IPS-18c (cell line): ENCODE data around the gene CD200R1L.
"Not testable (repeated sequence)": the region's sequence is repeated elsewhere in the genome, so short reads cannot be mapped to it uniquely, and the experiment has no call there.

ENCODE experiments used
- H3K4me3 ChIP-seq: 2 replicates; pipeline ENCODE4 v1.7.0; 2013; ENCODE audit warnings: low read depth, mild to moderate bottlenecking, low read length, moderate library complexity; ENCODE audit not compliant: insufficient read depth
- H3K9me3 ChIP-seq: one replicate; pipeline ENCODE4 v1.6.1; 2013; ENCODE audit warnings: mild to moderate bottlenecking, low read length, moderate library complexity; ENCODE audit not compliant: control insufficient read depth, insufficient read depth

Gene CD200R1L, protein sequence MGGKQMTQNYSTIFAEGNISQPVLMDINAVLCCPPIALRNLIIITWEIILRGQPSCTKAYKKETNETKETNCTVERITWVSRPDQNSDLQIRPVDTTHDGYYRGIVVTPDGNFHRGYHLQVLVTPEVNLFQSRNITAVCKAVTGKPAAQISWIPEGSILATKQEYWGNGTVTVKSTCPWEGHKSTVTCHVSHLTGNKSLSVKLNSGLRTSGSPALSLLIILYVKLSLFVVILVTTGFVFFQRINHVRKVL

DNA sequence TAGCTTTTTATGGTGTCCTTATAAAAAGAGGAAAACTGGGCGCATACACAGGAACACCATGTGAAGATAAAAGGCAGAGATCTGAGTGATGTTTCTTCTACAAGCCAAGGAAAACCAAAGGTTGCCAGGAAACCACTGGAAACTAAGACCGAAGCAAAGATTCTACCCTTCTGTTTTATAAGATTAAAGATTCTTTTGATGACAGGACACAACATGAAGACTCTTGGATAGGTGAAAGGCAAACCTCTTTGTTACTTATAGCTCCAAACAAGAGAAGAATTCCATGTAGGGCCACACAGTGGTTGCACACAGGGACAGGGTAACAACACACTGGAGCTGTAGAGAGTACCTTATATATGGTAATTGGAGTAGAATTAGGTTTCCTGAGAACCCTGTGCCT is at the start of gene CD200R1L:
TSS of gene CD200R1L (minus strand) at position 101 of the 400 bp plus-strand sequence. CDS start 17,497 bp downstream, outside the sequence.
- Histone ChIP-seq H3K9me3 (peaks cover 8% of the 10 kb centered on the region), H3K4me3 (no peak within 1 kb of the TSS)

DNA sequence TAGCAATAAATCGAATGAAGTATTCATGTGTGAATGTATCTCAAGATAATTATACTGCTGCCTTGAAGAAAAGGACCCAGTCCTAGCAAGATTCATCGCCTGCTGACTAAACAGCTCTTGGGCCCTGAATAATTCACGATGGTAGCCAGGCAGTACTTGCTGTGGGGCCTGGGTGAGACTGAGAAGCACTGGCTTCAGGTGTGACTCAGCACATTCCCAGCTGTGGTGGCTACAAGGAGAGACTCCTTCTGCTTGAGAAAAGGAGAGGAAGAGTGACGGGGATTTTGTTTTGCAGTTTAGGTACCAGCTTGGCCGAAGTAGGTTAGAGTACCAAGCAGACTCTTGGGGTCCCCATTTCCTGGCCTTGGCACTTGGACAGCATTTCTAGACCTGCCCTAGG is 47.6 kb upstream of the CD200R1L start:
- Histone ChIP-seq H3K4me3 (no peak overlapping the region), H3K9me3 (no peaks in the 10 kb centered on the region)

DNA sequence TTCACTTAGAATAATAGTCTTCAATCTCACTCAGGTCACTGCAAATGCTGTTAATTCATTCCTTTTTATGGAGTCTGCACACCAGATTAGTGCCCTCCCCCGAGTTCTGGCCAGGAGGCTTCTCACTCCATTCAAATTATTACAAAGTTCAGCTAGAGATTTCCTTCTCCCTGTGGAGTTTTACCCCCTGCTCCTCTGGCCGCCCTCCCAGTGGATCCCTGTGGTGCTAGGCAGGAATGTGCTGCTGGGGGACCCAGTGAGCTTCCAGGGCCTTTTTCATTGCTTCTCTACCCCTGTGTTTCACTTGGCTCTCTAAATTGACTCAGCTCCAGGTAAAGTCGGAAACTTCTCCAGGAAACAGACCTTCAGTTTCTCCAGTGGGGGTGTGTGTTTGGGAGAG is 42.7 kb upstream of the CD200R1L start:
- Histone ChIP-seq H3K4me3 (no peak overlapping the region), H3K9me3 (no peaks in the 10 kb centered on the region)

DNA sequence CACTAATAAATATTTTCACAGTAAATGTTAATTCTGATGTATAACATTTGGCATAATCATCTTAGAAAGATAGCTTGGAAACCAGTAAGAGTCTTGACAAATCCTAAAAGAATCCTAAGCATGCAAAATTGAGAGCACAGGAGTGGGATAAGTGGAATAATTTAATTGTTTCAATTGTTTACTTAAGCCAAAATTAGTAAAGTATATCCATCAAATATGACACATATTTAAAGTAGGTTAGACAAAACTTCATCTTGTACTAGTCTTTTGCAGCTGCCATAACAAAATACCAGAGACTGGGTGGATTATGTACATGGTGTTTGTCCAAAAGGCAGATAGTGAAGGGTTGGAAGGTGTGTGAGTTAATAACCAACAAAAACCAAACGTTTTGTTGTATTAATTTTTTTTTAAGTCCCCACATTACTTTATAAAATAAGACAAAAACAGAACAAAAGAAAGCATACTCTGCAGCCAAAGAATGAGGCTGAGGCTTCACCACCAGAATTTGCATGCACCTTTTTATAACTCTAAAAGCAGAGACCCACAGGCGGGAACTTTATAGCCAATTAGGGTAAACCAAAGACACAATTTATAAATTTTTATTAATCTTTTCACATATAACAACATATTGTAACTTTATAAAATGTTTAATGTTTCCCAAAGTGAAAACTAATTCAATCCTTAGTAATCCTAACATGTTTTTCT is 41.9 kb upstream of the CD200R1L start:
- Histone ChIP-seq H3K9me3 (no peaks in the 10 kb centered on the region), H3K4me3 (no peak overlapping the region)

DNA sequence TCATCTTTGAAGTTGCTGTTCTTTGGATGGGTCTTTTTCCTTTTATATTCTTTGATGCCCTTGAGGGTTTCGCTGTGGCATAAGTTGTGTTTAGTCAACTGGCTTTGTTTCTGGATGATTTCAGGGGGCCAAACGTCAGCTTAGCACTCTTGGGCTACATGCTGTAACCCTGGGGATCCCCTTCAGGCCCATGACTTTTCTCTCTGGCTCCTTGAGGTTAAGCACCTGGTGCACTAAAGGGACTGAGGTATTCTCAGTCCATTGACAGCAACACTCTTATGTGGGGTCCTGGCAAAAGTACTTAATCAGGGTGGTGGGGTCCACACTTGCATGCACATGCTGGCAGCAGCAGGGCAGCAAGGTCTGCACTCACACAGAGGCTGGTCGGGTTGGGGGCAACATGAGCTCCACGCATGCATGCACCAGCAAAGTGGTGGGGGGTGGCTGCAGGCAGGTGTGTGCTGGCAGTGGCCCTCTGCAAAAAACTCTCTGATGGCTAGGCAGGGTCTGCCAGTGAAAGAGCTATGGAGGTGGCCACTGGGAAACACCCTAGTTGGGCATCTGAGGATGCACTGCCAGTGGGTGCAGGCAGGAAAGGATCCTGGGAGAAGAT is 38.1 kb upstream of the CD200R1L start:
- H3K4me3 ChIP-seq = no peak overlapping the region
- H3K9me3 ChIP-seq = no peaks in the 10 kb centered on the region

DNA sequence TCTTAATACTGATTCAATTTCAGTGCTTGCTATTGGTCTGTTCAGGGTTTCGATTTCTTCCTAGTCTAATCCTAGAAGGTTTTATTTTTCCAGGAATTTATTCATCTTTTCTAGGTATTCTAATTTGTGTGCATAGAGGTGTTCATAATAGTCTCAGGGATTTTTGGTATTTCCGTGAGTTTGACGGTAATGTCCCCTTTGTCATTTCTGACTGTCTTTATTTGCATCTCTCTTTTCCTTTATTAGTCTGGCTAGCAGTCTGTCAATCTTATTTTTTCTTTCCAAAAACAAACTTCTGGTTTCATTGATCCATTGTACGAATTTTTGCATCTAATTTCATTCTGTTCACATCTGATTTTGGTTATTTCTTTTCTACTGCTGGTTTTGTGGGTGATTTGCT is 35.2 kb upstream of the CD200R1L start:
- no peaks in the 10 kb centered on the region for H3K9me3 ChIP-seq
- H3K4me3 ChIP-seq = no peak overlapping the region

DNA sequence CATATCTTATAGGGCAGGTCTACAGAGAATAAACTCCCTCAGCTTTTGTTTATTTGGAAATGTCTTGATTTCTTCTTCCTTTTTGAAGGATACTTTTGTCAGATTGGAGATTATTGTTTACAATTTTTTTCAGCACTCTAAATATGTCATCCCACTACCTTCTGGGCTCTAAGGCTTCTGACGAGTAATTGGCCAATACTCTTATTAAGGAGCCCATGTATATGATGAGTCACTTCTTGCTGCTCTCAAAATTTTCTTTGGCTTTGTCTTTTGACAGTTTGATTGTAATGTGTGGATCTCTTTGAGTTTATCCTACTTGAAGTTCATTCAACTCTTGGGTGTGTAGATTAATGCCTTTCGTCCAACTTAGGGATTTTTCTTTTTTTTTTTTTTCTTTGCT is 28.9 kb upstream of the CD200R1L start:
- Histone ChIP-seq H3K4me3 (no peak overlapping the region), H3K9me3 (no peaks in the 10 kb centered on the region)

DNA sequence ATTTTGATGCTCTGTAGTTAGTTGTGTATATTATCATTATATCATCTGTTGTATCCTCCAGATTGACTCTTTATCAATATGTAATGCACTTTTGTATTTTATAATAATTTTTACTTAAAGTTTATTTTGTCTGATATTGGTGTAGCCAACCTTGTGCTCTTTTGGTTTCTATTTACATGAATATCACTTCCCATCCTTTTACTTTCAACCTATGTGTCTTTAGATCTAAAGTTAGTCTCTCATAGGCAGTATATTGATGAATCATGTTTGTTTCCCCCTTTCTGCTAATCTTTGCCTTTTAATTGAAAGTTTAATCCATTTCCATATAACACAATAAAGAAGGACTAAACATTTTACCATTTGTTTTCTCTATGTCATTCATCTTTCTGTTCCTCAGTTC is 28.1 kb upstream of the CD200R1L start:
- Histone ChIP-seq H3K4me3 (no peak overlapping the region), H3K9me3 (no peaks in the 10 kb centered on the region)

DNA sequence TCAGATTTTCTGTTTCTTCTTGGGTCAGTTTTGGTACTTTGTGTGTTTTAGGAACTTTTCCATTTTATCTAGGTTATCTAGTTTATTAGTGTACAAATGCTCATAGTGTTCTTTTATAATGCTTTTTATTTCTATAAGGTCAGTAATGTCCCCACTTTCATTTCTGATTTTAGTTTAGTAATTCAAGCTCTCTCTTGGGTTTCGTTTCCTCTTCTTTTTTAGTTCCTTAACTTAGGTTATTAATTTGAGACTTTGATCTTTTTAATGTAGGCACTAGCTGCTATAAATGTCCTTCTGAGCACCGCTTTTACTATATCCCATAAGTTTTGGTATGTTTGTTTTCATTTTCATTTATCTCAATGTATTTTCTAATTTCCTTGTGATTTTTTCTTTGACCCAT is 27.0 kb upstream of the CD200R1L start:
- H3K4me3 ChIP-seq = no peak overlapping the region
- H3K9me3 ChIP-seq = no peaks in the 10 kb centered on the region

DNA sequence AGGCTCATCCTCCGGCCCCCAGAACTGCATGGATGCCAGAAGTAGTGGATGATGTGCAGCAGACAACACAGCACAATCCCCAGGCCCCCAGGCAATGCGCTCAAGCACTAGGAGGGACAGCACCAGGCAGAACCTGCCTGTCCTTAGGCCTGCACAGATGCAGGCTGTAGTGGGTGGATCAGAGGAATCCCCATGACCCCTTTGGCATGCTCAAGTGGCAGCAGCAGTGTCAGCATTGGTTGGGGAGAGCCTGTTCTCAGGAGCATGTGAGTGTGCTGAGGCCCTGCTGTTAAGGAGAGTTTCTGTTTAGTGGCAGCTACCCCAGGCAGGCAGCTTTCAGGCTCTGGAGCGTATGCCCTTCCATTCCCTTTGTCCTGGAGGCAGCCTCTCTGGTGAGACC is 25.1 kb upstream of the CD200R1L start:
- no peak overlapping the region for H3K4me3 ChIP-seq
- no peaks in the 10 kb centered on the region for H3K9me3 ChIP-seq

DNA sequence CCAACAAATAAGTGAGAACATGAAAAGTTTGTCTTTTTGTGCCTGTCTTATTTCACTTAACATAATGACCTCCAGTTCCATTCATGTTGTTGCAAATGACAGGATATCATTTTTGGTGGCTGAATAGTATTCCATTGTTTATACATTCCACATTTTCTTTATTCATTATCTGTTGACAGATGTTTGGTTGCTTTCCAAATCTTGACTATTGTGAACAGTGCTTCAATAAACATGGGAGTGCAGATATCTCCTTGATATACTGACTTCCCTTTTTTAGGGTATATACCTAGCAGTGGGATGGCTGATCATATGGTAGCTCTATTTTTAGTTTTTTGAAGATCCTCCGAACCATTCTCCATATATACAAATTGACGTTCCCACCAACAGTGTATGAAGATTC is 19.1 kb upstream of the CD200R1L start:
- Histone ChIP-seq H3K4me3 (no peak overlapping the region), H3K9me3 (no peaks in the 10 kb centered on the region)

DNA sequence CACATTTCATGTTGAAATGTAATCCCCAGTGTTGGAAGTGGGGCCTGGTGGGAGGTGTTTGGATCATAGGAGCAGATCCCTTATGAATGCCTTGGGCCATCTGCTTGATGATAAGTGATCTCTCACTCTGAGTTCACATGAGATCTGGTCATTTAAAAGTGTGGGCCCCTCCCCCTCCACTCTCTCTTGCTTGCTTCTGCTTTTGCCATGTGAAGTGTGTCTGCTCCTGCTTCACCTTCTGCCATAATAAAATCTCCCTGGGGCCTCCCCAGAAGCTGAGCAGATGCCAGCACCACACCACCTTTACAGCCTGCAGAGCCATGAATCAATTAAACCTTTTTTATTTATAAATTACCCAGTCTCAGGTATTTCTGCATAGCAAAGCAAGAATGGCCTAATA is 14.2 kb upstream of the CD200R1L start:
- Histone ChIP-seq H3K9me3 (no peaks in the 10 kb centered on the region), H3K4me3 (no peak overlapping the region)

DNA sequence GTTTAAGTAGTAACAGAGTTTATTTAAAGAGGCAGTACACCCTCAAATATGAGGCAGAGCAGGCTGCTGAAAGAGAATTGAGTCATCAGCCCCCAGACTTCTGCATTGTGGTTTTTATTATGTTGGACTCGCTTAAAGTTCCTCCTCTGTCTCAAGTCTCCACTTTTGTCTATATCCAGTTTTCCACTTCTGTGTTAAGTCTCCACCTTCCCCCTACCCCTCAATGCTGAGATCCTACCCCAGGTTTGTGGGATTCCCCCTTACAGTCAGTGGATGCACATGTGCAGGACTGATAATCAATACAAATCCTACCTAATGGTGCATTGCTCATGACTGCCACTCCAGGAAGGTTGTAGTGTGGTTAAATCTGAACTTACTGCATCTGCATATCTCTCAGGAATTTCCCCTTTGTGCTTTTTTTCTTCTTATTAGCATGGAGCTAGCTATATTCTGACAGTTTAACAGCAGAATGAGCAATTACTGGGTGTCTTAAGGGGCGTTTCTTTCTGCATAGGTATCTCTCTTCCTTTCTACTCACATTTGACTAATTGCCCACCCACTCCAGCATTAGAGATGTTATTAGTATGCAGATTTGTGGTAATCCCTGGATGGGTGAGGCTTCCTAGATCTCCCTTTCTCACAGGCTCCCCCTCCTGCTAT is 11.9 kb upstream of the CD200R1L start:
- Histone ChIP-seq H3K9me3 (no peaks in the 10 kb centered on the region), H3K4me3 (no peak overlapping the region)

DNA sequence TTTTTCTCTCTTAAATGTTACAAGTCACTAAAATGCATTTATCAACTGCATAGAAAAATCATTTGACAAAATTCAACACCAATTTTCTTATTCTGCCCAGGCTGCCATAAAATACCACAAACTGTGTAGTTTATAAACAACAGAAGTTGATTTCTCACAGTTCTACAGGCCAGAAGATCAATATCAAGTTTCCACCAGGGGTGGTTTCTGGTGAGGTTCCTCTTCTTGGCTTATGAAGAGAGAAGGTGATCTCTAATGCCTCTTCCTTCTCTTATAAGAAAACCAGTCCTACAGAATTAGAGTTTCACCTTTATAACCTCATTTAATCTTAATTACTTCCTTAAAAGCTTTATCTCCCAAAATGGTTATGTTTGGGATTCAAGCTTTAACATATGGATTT is 10.9 kb upstream of the CD200R1L start:
- Histone ChIP-seq H3K9me3 (no peaks in the 10 kb centered on the region), H3K4me3 (no peak overlapping the region)

DNA sequence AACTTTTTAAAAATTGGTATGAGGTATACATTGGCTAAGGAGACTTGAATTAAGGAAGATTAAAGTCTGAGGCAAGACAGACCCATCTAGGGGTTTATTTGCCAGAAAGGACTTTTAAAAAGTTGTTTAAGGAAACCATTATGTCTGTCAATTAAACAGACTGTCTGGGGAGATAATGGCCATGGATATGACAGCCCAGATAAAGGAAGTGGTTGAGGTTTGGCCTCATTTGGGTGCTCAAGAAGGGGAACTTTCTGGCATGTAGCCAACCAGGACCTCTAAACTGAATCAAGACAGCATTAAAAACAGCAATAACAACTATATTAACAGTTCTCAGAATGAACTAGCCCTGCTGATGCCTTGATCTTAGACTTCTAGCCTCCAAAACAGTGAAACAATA is 9.9 kb upstream of the CD200R1L start:
- H3K4me3 ChIP-seq = no peak overlapping the region
- H3K9me3 ChIP-seq = no peaks in the 10 kb centered on the region

DNA sequence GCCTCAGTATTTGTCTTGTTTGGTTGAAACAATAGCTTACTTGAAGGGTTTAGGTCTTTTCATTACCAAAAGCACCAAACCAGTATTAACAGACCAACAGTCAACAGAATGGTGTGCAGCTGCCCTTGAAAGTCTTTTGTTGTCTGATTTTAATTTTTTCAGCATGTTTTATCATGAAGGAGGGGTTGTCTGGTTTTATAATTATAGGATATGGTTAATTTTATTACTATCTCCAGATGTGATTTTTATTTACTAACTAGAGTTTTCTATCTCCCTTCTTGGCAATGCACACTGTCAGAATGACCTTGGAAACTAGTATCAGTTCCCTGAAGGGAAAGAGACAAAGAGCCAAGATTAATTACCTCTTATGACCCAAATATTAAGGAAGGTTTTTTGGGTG is 9.2 kb upstream of the CD200R1L start:
- no peak overlapping the region for H3K4me3 ChIP-seq
- H3K9me3 ChIP-seq = no peaks in the 10 kb centered on the region

DNA sequence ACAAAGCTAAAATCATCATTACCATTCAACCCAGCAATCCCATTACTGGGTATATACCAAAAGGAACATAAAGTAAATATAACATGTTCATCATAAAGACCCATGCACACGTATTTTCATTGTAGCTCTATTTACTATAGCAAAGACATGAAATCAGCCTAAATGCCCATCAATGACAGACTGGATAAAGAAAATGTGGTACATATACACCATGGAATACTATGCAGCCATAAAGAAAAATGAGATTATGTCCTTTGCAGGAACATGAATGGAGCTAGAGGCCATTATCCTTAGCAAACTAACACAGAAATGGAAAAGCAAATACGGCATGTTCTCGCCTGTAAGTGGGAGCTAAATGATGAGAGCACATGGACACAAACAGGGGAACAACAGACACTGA is 8.4 kb upstream of the CD200R1L start:
- not testable (repeated sequence) for H3K4me3 ChIP-seq, H3K9me3 ChIP-seq

DNA sequence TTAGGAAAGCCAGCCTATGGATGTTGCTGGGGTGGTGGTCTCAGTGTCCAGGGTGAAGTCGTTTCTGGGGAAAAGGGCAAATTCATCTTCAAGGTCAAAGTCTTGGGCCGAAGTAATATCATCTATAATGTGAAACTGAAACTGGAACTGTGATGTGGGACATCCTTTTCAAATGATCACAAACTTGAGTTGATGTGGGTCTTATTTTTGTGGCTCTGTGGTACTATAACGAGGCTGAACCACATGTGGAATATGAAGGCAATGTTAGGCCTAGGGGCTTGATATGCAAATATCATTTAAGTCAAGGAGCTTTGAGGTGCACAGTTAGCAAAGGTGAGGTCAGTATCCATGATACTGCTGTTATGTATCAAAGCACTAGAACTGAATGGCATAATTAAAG is 1.5 kb upstream of the CD200R1L start:
- peaks cover 4% of the 10 kb centered on the region for H3K9me3 ChIP-seq
- H3K4me3 ChIP-seq = no peak overlapping the region
